HEK293T (cell line): Measurements from ENCODE around the gene FOXD4L6.
"Not testable (repeated sequence)": the region's sequence is repeated elsewhere in the genome, so short reads cannot be mapped to it uniquely, and the experiment has no call there.

Experiments used
- NFRKB ChIP-seq: fragments of 450-650 bp; IDR thresholded peaks from 2 replicates; pipeline ENCODE4 v1.6.1; 2016; ENCODE audit warnings: mild to moderate bottlenecking, moderate library complexity
- SUZ12 ChIP-seq: fragments of 450-650 bp; IDR thresholded peaks from 2 replicates; pipeline ENCODE4 v1.6.1; 2016; ENCODE audit warnings: mild to moderate bottlenecking

DNA sequence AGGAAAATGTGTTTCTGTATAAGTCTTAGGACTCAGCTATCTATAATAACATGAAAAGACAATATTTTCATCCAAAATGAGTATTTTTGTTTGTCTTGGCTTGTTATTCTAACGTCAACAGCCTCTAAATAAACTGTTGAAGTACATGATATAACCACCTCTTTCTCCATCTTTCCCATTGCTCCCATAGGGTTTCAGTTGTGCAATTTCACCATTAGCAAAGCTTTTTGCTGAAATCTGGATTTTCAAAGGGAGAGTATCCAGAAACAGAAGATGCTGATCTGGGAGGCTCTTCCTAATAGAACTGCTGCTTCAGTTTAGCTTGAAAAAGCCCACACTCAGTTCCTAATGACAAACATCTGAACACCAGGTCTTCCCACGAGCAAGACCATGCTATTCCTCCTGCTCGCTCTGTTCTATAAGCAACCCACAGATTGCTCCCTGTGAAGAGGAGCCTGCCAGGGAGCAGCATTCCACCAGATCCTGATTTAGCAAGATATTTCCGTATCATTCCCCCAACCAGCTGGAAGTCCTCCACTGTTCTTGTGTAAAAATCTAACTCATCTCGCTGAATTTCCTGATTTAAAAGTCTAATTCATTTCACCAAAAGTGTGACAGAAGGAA is 41.2 kb downstream of the FOXD4L6 start:
- TF ChIP-seq SUZ12, NFRKB: not testable (repeated sequence)
